IMR-90 (cell line): ENCODE results near the gene TMEM114. TPM values are rescaled to one million over a fixed set of nuclear protein-coding genes. Genes with fewer than 3 reads are reported as not detected.
A peak's percentile ranks its signal among the peaks of the same experiment; 100 is the strongest.

ENCODE experiments used
- ATAC-seq: fragments of 200-7000 bp; cut with Tn5 transposase; 2 replicates; pipeline ENCODE4 v1.9.1; 2020; ENCODE audit warnings: low read depth, mild to moderate bottlenecking, moderate library complexity
- BruUV-seq: library from RNA; stranded (reverse); fragments of 400-500 nt; replicated peaks from 2 replicates; lab custom pipeline; 2021; lab: Mats Ljungman, UMichigan
- CTCF ChIA-PET: fragments of 300-600 bp; formaldehyde crosslinking; extraction: SDS; loops from one replicate; lab custom pipeline; 2021; ENCODE audit warnings: antibody characterized with exemption; lab: Yijun Ruan, JAX
- POLR2A ChIA-PET: fragments of 300-600 bp; sonication (Branson Sonifier 250); formaldehyde crosslinking; loops from one replicate; lab custom pipeline; 2022; ENCODE audit warnings: antibody characterized with exemption; ENCODE audit not compliant: unreplicated experiment; lab: Charles Lee
- DNase-seq: peaks from one replicate; pipeline ENCODE4 v3.0.0; 2013
- H2AFZ ChIP-seq: replicated peaks from 2 replicates; pipeline ENCODE3; 2013; ENCODE audit warnings: low read length, mild to moderate bottlenecking; ENCODE audit not compliant: poor library complexity
- H2AK5ac ChIP-seq: 2 replicates; pipeline ENCODE4 v1.6.1; 2013; ENCODE audit warnings: low read depth, low read length, inconsistent platforms
- H2AK9ac ChIP-seq: replicated peaks from 2 replicates; pipeline ENCODE3; 2013; ENCODE audit warnings: mild to moderate bottlenecking, low read depth, low read length, moderate library complexity; ENCODE audit not compliant: poor library complexity
- H2BK120ac ChIP-seq: 2 replicates; pipeline ENCODE4 v1.6.1; 2013; ENCODE audit warnings: low read depth, low read length, inconsistent platforms
- H2BK15ac ChIP-seq: 3 replicates; pipeline ENCODE4 v1.6.1; 2013; ENCODE audit warnings: low read depth, low read length, inconsistent platforms
- H2BK20ac ChIP-seq: 2 replicates; pipeline ENCODE4 v1.6.1; 2013; ENCODE audit warnings: low read depth, mild to moderate bottlenecking, inconsistent platforms, low read length, moderate library complexity
- H2BK5ac ChIP-seq: 2 replicates; pipeline ENCODE4 v1.6.1; 2013; ENCODE audit warnings: mild to moderate bottlenecking, low read depth, low read length, inconsistent platforms; ENCODE audit not compliant: poor library complexity, severe bottlenecking
- H3K14ac ChIP-seq: replicated peaks from 2 replicates; pipeline ENCODE4 v1.6.1; 2013; ENCODE audit warnings: low read depth, low read length, inconsistent platforms
- H3K18ac ChIP-seq: 2 replicates; pipeline ENCODE4 v1.6.1; 2013; ENCODE audit warnings: low read depth, low read length, control low read depth
- H3K23ac ChIP-seq: 2 replicates; pipeline ENCODE4 v1.6.1; 2013; ENCODE audit warnings: low read depth, low read length, inconsistent platforms
- H3K27ac ChIP-seq: 2 replicates; pipeline ENCODE4 v1.5.1; 2013; ENCODE audit warnings: mild to moderate bottlenecking, control low read depth, low read length; ENCODE audit not compliant: insufficient read depth
- H3K27me3 ChIP-seq: 2 replicates; pipeline ENCODE4 v1.6.1; 2013; ENCODE audit warnings: low read length; ENCODE audit not compliant: control insufficient read depth, insufficient read depth
- H3K36me3 ChIP-seq: 2 replicates; pipeline ENCODE4 v1.6.1; 2013; ENCODE audit warnings: low read length, mixed read lengths; ENCODE audit not compliant: control insufficient read depth, insufficient read depth
- H3K4ac ChIP-seq: 2 replicates; pipeline ENCODE4 v1.6.1; 2013; ENCODE audit warnings: low read depth, low read length, inconsistent platforms
- H3K4me1 ChIP-seq: 2 replicates; pipeline ENCODE4 v1.6.1; 2013; ENCODE audit warnings: low read length, mixed read lengths; ENCODE audit not compliant: control insufficient read depth, insufficient read depth
- H3K4me2 ChIP-seq: 2 replicates; pipeline ENCODE4 v1.6.1; 2013; ENCODE audit warnings: low read depth, mild to moderate bottlenecking, control low read depth, low read length, moderate library complexity
- H3K4me3 ChIP-seq: 2 replicates; pipeline ENCODE4 v1.5.1; 2013; ENCODE audit warnings: low read depth, mild to moderate bottlenecking, control low read depth, low read length, moderate library complexity; ENCODE audit not compliant: insufficient read depth
- H3K56ac ChIP-seq: 2 replicates; pipeline ENCODE4 v1.6.1; 2013; ENCODE audit warnings: low read length, inconsistent platforms; ENCODE audit not compliant: insufficient read depth; ENCODE audit errors: extremely low read depth
- H3K79me1 ChIP-seq, 2 experiments: 2 replicates each; pipeline ENCODE4 v1.6.1; 2013; ENCODE audit warnings: low read length in 2 of 2, inconsistent platforms in 1 of 2, low read depth in 1 of 2
- H3K9ac ChIP-seq: 2 replicates; pipeline ENCODE4 v1.6.1; 2013; ENCODE audit warnings: low read depth, low read length, control low read depth
- H3K9me1 ChIP-seq: 2 replicates; pipeline ENCODE4 v1.6.1; 2013; ENCODE audit warnings: low read length, inconsistent platforms; ENCODE audit not compliant: insufficient read depth
- H3K9me3 ChIP-seq: 2 replicates; pipeline ENCODE4 v1.6.1; 2013; ENCODE audit warnings: low read length; ENCODE audit not compliant: control insufficient read depth, insufficient read depth
- H4K20me1 ChIP-seq: 2 replicates; pipeline ENCODE4 v1.6.1; 2013; ENCODE audit warnings: low read length, inconsistent platforms; ENCODE audit not compliant: insufficient read depth
- H4K5ac ChIP-seq: 2 replicates; pipeline ENCODE4 v1.6.1; 2013; ENCODE audit warnings: mild to moderate bottlenecking, low read depth, low read length, control low read depth
- H4K8ac ChIP-seq, 2 experiments: 2 replicates each; pipeline ENCODE4 v1.6.1; 2013; ENCODE audit warnings: low read depth in 2 of 2, low read length in 2 of 2, control low read depth in 1 of 2, inconsistent platforms in 1 of 2
- H4K91ac ChIP-seq: 2 replicates; pipeline ENCODE4 v1.6.1; 2013; ENCODE audit warnings: low read depth, low read length, inconsistent platforms; ENCODE audit not compliant: insufficient read depth
- BHLHE40 ChIP-seq: fragments of 150-350 bp; IDR thresholded peaks from 2 replicates; pipeline ENCODE4 v1.6.1; 2016; ENCODE audit warnings: mild to moderate bottlenecking, low read depth, low read length
- MAFK ChIP-seq: IDR thresholded peaks from 2 replicates; pipeline ENCODE4 v1.6.1; 2012; ENCODE audit warnings: low read depth, low read length, improper control_type of control experiment
- WGBS, 2 experiments: methylation state at CpG; one replicate each; pipeline versions ENCODE4 v1.1.5 to v1.1.7; 2013; ENCODE audit warnings: missing lambda C conversion rate in 2 of 2; ENCODE audit not compliant: insufficient read length in 1 of 2; ENCODE audit errors: extremely low coverage in 2 of 2; 5-methylcytosine and 5-hydroxymethylcytosine counted together
- dilution Hi-C: fragments of 300-500 bp; cut with HindIII; formaldehyde crosslinking; loops from one replicate; pipeline ENCODE4 v1.14.3; 2018; ENCODE audit warnings: low sequenced_read_pairs; ENCODE audit not compliant: unreplicated experiment
- in situ Hi-C: fragments of 300-500 bp; cut with MboI; formaldehyde crosslinking; loops from 3 replicates; pipeline ENCODE4 v1.14.3; 2019; ENCODE audit warnings: low sequenced_read_pairs, inconsistent platforms, mixed read lengths
- intact Hi-C: fragments of 100-400 bp; cut with micrococcal nuclease; formaldehyde crosslinking; loops from 2 replicates; pipeline ENCODE4 v1.10.0; 2022
- polyA plus RNA-seq, 3 experiments: library from polyadenylated mRNA; depleted of rRNA; stranded (reverse); fragments of >200 nt; gene quantifications; 2 replicates each; pipeline ENCODE4 v1.2.3, GENCODE V29; 2012; ENCODE audit warnings: low replicate concordance in 1 of 3
- total RNA-seq: library from RNA; depleted of rRNA; stranded (reverse); fragments of >200 nt; gene quantifications from 2 replicates; pipeline ENCODE4 v1.2.3, GENCODE V29; 2012

TMEM114 gene
- total and polyA plus RNA-seq, 2 of the 4 experiments (the other 2 are of a cell fraction): not detected

- BruUV-seq: no TSS peak
- DNase-seq: no peak
- no peak overlapping the region for H3K9ac ChIP-seq
- no peak overlapping the region for H2AK9ac ChIP-seq
- no peak overlapping the region for H3K18ac ChIP-seq
- no peak overlapping the region for H2BK15ac ChIP-seq
- no CpG with 5 or more reads among the region's 5 CpGs for WGBS, 2 experiments
- no peaks in the 10 kb centered on the region for H4K20me1 ChIP-seq
- no peak overlapping the region for H4K8ac ChIP-seq
- H3K27ac ChIP-seq: no peak overlapping the region
- no peak overlapping the region for H3K56ac ChIP-seq
- H2AFZ ChIP-seq: no peak overlapping the region
- dilution Hi-C loops: no loop called here
- H3K79me1 ChIP-seq: no peaks in the 10 kb centered on the region
- in situ Hi-C loops: no loop called here
- POLR2A ChIA-PET: no interaction called here
- H2AK5ac ChIP-seq: no peak overlapping the region
- H2BK20ac ChIP-seq: no peak overlapping the region
- no peaks in the 10 kb centered on the region for H3K36me3 ChIP-seq
- H2BK5ac ChIP-seq: no peak overlapping the region
- no peak overlapping the region for H3K4me3 ChIP-seq
- H4K5ac ChIP-seq: no peak overlapping the region
- no peak overlapping the region for H3K23ac ChIP-seq
- CTCF ChIA-PET: no interaction called here
- TF ChIP-seq BHLHE40 (no peak), MAFK (0 out of 2 replicates have a peak, but pooled peaks have one; percentile 2)
- no peak for ATAC-seq
- H3K9me1 ChIP-seq: no peaks in the 10 kb centered on the region
- H3K4me2 ChIP-seq: no peak overlapping the region
- no peaks in the 10 kb centered on the region for H3K4me1 ChIP-seq
- no peaks in the 10 kb centered on the region for H3K27me3 ChIP-seq
- no peak overlapping the region for H3K14ac ChIP-seq
- H3K9me3 ChIP-seq: no peaks in the 10 kb centered on the region
- intact Hi-C loops: no loop called here
- H4K91ac ChIP-seq: no peak overlapping the region
- no peak overlapping the region for H2BK120ac ChIP-seq
- H3K4ac ChIP-seq: no peak overlapping the region
Observed at GRCh38 chr16:8528471-8528870, 61.8 kb downstream of the TMEM114 start.
